ENCODE results near the gene ANXA1.

Gene ANXA1

DNA sequence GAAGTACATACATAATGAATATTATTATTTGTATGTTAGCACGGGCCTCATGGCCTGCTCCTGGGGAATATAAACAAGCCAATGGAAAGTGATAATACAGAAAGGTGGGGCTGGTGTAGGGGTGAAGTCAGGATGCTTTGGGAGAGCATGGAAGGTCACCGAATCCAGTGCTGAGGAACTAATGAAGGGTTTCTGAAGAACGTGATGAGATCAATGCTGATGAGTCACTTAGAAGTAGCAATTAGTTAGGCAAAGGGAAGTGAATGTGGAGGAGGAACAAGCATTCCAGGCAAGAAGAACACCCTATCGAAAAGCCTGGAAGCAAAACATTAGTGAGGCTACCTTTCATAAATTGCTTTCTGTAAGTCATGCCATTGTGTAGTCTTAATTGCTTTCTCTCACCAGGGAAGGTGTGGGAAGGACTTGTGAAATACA, 2.1 kb downstream of the ANXA1 start:
- Histone ChIP-seq H3K27me3 (ENCODE audit: insufficient read depth, low read length) (no peaks in the 10 kb centered on the region), H3F3A (ENCODE audit: insufficient read depth, low read length) (no peaks in the 10 kb centered on the region), H4K20me1 (ENCODE audit: insufficient read depth, low read length) (no peaks in the 10 kb centered on the region), H3K4me3 (ENCODE audit: low read depth, low read length, poor library complexity, severe bottlenecking) (no peak overlapping the region), H3K4me1 (ENCODE audit: insufficient read depth, low read length, severe bottlenecking) (no peaks in the 10 kb centered on the region), H3K27ac (ENCODE audit: low read depth, low read length, poor library complexity, severe bottlenecking) (no peak overlapping the region), H3K9me2 (ENCODE audit: low read depth, low read length) (no peaks in the 10 kb centered on the region), H3K4me2 (ENCODE audit: low read length) (no peak overlapping the region), H2AFZ (ENCODE audit: low read length) (no peak overlapping the region), H3K79me2 (ENCODE audit: insufficient read depth, low read length) (no peaks in the 10 kb centered on the region), H3K36me3 (ENCODE audit: insufficient read depth, low read length) (no peaks in the 10 kb centered on the region), H3K9ac (ENCODE audit: low read length) (no peak overlapping the region), H3K9me3 (ENCODE audit: low read length) (no peaks in the 10 kb centered on the region)
- TF ChIP-seq, protein P1, sequence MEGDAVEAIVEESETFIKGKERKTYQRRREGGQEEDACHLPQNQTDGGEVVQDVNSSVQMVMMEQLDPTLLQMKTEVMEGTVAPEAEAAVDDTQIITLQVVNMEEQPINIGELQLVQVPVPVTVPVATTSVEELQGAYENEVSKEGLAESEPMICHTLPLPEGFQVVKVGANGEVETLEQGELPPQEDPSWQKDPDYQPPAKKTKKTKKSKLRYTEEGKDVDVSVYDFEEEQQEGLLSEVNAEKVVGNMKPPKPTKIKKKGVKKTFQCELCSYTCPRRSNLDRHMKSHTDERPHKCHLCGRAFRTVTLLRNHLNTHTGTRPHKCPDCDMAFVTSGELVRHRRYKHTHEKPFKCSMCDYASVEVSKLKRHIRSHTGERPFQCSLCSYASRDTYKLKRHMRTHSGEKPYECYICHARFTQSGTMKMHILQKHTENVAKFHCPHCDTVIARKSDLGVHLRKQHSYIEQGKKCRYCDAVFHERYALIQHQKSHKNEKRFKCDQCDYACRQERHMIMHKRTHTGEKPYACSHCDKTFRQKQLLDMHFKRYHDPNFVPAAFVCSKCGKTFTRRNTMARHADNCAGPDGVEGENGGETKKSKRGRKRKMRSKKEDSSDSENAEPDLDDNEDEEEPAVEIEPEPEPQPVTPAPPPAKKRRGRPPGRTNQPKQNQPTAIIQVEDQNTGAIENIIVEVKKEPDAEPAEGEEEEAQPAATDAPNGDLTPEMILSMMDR (IDR thresholded peaks at IDR 0.05; ENCODE audit: low read length), result no peak
- no peak for TF ChIP-seq EZH2 (IDR thresholded peaks at IDR 0.05; ENCODE audit: borderline replicate concordance, low read length)

DNA sequence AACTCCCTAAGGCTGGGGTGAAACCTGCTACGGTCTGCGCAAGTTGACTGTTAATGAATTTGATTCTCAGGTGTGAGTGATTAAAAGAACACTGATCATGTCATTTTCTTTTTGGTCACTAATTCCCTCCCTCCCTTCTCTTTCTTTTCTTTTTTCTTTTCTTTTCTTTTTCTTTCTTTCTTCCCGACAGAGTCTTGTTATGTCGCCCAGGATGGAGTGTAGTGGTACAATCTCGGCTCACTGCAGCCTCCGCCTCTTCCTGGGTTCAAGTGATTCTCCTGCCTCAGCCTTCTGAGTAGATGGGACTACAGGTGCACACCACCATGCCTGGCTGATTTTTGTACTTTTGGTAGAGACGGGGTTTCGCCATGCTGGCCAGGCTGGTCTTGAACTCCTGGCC, 2.6 kb downstream of the ANXA1 start:
- TF ChIP-seq, protein P1 (IDR thresholded peaks at IDR 0.05; ENCODE audit: low read length), result no peak
- TF ChIP-seq EZH2 (IDR thresholded peaks at IDR 0.05; ENCODE audit: borderline replicate concordance, low read length), result no peak
- no peaks in the 10 kb centered on the region for H3K4me1 ChIP-seq (ENCODE audit: insufficient read depth, low read length, severe bottlenecking)
- no peaks in the 10 kb centered on the region for H3K9me2 ChIP-seq (ENCODE audit: low read depth, low read length)
- no peaks in the 10 kb centered on the region for H3K27me3 ChIP-seq (ENCODE audit: insufficient read depth, low read length)
- H4K20me1 ChIP-seq (ENCODE audit: insufficient read depth, low read length), result no peaks in the 10 kb centered on the region
- no peaks in the 10 kb centered on the region for H3K79me2 ChIP-seq (ENCODE audit: insufficient read depth, low read length)
- no peak overlapping the region for H3K4me2 ChIP-seq (ENCODE audit: low read length)
- H3F3A ChIP-seq (ENCODE audit: insufficient read depth, low read length), result no peaks in the 10 kb centered on the region
- H3K36me3 ChIP-seq (ENCODE audit: insufficient read depth, low read length), result no peaks in the 10 kb centered on the region
- H3K9me3 ChIP-seq (ENCODE audit: low read length), result no peaks in the 10 kb centered on the region
- H2AFZ ChIP-seq (ENCODE audit: low read length), result no peak overlapping the region
- H3K4me3 ChIP-seq (ENCODE audit: low read depth, low read length, poor library complexity, severe bottlenecking), result no peak overlapping the region
- H3K9ac ChIP-seq (ENCODE audit: low read length), result no peak overlapping the region
- H3K27ac ChIP-seq (ENCODE audit: low read depth, low read length, poor library complexity, severe bottlenecking), result no peak overlapping the region

DNA sequence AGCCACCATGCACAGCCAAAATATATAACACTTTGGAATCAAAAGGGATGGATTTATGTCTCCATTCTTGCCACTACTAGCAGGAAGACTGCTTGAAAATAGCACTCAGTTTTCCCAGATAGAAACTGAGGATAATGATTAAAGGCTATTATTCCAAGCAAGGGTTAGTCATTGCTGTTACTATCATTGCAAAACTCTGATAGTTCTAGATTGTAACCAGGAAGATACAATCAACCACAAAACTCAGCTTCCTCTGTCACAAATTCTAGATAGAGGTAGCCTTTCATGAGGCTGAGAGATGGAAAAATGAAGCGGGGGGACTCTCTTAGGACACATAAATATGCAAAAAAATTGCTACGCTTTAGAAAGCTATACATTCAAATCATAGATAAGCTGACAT, 3.1 kb downstream of the ANXA1 start:
- no peaks in the 10 kb centered on the region for H3K4me1 ChIP-seq (ENCODE audit: insufficient read depth, low read length, severe bottlenecking)
- no peak overlapping the region for H3K4me2 ChIP-seq (ENCODE audit: low read length)
- H3K9me3 ChIP-seq (ENCODE audit: low read length), result no peaks in the 10 kb centered on the region
- no peak overlapping the region for H3K27ac ChIP-seq (ENCODE audit: low read depth, low read length, poor library complexity, severe bottlenecking)
- H3K4me3 ChIP-seq (ENCODE audit: low read depth, low read length, poor library complexity, severe bottlenecking), result no peak overlapping the region
- no peaks in the 10 kb centered on the region for H4K20me1 ChIP-seq (ENCODE audit: insufficient read depth, low read length)
- H3K9ac ChIP-seq (ENCODE audit: low read length), result no peak overlapping the region
- H3K9me2 ChIP-seq (ENCODE audit: low read depth, low read length), result no peaks in the 10 kb centered on the region
- H3F3A ChIP-seq (ENCODE audit: insufficient read depth, low read length), result no peaks in the 10 kb centered on the region
- TF ChIP-seq, protein P1 (IDR thresholded peaks at IDR 0.05; ENCODE audit: low read length), result no peak
- TF ChIP-seq EZH2 (IDR thresholded peaks at IDR 0.05; ENCODE audit: borderline replicate concordance, low read length), result no peak
- H3K36me3 ChIP-seq (ENCODE audit: insufficient read depth, low read length), result no peaks in the 10 kb centered on the region
- no peaks in the 10 kb centered on the region for H3K27me3 ChIP-seq (ENCODE audit: insufficient read depth, low read length)
- no peaks in the 10 kb centered on the region for H3K79me2 ChIP-seq (ENCODE audit: insufficient read depth, low read length)
- no peak overlapping the region for H2AFZ ChIP-seq (ENCODE audit: low read length)

Data from OCI-LY1 (cell line).